MV-4-11 (cell line): ENCODE data around the gene CLEC16A.
"Not testable (repeated sequence)": the region's sequence is repeated elsewhere in the genome, so short reads cannot be mapped to it uniquely, and the experiment has no call there.

Experiments
- DNase-seq: peaks from one replicate; lab custom pipeline; 2025; lab: John Stamatoyannopoulos, UW

Gene CLEC16A

DNA sequence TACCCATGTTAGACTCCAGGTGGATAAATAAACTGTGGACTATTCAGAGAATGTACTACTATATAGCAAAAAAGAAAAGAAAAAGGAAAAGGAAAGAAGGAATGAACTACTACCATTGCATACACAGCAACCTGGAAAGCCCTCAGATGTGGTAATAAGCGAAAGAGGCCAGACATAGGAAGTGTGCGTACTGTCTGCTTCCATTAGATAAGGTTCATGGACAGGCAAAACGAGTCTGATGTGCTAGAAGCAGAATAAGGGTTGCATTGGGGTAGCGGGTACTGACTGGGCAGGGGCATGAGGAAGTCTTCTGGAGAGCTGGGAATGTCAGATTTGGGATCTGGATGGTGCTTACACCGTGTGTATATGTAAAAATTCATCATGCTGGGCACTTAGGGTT lies 21.8 kb downstream of the CLEC16A start:
- no peak for DNase-seq

- not testable (repeated sequence) for DNase-seq
Observed at GRCh38 chr16:10966559-10966958, 22.2 kb downstream of the CLEC16A start.

DNA sequence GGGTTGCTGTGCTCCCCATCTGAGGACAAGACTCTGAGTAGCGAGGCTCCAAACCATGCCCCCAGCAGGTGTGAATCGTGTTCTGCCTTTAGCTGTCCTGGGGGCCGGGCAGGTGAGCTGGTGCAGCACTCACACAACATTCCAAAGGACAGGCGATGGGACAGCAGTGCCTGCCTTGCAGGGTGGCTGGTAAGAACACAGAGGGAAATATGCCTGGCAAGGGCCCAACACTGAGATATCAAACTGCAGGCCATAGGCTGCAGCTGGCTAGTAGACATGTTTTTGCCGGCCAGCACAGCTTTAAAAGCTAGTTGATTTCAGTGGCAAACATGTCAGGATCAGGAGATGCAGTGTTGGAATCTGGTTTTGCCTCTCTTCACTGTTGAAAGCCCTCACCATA lies 23.6 kb downstream of the CLEC16A start:
- no peak for DNase-seq

DNA sequence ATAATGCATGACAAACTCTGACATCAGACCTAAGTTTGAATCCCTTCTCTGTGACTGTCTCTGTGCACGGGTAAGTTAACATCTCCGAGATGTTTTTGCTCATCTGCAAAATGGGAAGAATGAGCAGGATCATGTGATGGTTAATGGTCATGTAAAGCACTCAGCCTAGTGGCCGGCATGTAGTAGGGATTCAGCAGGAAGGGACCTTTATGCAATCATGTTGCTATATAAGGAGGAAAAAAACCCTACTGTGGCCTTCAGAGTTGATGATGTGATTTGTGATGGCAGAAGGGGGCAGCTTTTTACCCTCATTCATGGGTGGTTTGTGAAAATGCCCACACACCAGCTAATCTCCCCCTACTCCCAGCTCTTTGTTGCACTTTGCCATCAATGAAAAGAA lies 24.1 kb downstream of the CLEC16A start:
- DNase-seq = no peak

DNA sequence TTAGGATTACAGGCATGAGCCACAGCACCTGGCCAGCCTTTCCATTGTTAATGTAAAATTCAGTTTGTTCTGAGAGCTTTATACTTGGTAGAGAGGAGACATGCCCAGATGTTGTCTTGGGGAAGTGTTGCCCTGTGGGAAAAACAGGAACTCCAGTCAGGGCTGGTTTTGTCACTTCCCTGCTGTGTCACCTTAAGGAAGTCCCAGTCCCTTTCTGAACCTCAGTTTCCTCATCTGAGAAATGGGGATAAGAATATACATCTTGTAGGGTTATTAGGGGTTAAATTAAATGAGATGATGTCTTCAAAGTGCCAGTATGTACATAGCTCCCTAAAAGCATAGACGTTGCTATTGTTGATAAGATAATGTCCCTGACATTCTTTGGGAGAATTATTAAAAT lies 25.3 kb downstream of the CLEC16A start:
- peak; percentile 50 for DNase-seq

- DNase-seq = no peak
Observed at GRCh38 chr16:10970065-10970464, 25.7 kb downstream of the CLEC16A start.

DNA sequence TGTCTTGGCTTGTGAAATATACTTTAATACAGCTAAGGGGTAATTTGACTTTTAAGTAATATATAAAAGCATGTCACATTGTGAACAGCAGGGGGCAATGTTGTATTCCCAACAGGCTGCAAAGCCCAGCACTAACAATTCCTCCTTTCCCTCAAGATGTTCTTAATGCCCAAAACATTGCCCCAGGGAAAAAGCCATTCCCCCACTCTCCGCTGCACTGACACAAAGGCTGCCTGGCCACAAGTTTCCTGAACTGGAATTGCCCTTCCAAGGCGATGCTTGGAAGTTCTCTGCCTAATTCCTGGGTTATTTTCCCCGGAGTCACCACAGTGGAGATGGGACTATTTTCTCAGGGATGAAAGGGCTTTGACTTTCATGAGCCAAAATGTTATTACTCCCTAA lies 27.2 kb downstream of the CLEC16A start:
- DNase-seq = peak; percentile 43

DNA sequence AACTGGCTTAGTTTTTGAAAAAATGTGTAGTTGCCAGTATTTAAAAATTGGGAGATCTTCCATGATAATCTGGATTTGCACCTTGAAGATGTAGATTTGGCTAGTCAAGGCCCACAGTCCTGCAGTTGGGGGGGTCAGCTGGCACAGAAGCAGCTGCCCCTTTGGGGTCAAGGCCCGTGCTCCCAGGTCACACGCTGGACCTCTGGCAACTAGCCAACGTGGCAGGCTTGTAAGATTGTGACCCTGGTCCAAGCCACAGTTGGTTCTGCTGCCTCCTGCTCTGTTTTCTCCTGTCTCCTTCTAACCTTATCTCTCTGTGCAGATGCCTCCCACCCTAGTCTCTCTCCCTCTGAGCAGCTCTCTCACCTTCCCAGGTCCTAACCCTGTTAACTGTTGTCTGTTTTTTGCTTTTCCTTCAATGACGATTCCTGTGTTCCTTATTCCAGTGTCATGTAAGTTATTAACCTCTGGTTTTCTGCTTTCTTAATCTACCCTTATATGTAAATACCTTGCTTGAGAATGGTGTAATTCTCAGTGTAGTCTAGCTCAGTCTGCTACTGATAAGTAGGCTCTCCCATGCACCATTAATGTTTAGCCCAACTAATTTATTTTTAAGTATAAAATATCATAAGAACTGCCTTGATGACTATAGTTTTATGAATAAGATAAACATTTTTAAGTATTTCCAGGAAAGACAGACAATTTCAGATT lies 27.9 kb downstream of the CLEC16A start:
- DNase-seq = no peak

- DNase-seq = peak; percentile 20
Observed at GRCh38 chr16:10972819-10973464, 28.6 kb downstream of the CLEC16A start.

DNA sequence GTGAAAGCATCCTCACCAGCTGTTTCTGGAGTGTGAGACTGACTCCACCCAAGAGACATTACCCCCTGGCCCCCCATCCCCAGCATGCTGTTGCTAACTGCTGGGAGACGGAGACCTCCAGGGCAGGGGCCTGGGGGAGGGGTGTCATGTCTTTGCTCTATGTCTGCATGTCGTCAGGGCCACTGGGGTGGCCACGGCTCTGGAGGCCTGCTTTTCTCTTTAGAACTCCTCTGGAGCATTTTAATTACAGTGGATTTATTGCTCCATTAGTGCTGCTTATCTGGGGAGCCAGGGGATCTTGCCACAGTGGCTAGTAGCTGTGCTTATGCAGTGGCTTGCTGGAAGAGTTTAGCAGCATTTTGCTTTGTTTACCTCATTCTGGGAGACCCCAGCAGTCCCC lies 32.3 kb downstream of the CLEC16A start:
- no peak for DNase-seq

- DNase-seq = no peak
Observed at GRCh38 chr16:10978124-10978523, 33.8 kb downstream of the CLEC16A start.

DNA sequence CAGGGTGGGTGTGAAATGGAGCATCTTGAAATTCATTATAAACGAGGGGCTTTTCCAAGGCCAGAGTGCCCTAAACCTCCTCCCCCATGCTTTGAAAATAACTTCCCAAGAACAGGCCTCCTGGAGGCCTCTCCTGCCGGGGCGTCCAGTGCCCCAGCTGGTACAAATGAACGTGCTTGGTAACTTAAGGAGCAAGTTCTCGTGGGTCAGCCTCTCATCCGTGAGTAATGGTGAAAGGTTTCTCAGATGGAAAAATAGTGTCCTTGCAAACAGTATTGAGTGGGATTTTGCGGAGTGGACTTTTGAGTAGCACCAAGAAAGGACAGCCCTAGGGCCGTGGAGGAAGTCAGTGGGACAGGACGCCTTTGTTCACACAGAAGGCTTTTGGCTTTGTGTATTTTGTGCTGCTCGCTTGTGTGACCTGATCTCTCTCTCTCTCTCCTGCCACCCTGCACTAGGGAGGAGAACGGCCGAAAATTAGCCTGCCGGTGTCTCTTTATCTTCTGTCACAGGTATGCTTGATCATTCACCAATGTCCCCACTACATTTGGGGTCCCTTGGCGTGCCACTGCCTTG lies 34.6 kb downstream of the CLEC16A start:
- DNase-seq = no peak

- DNase-seq = no peak
Observed at GRCh38 chr16:10979717-10980601, 35.6 kb downstream of the CLEC16A start.

GRCh38 chr16:10980813-10981212 lies 36.4 kb downstream of the CLEC16A start:
- no peak for DNase-seq

- DNase-seq = no peak
Observed at GRCh38 chr16:10981697-10982216, 37.4 kb downstream of the CLEC16A start.

GRCh38 chr16:10982465-10983150 lies 38.2 kb downstream of the CLEC16A start:
- DNase-seq = no peak

GRCh38 chr16:10983159-10983558 lies 38.8 kb downstream of the CLEC16A start:
- no peak for DNase-seq

- DNase-seq = no peak
Observed at GRCh38 chr16:10984509-10984908, 40.1 kb downstream of the CLEC16A start.

DNA sequence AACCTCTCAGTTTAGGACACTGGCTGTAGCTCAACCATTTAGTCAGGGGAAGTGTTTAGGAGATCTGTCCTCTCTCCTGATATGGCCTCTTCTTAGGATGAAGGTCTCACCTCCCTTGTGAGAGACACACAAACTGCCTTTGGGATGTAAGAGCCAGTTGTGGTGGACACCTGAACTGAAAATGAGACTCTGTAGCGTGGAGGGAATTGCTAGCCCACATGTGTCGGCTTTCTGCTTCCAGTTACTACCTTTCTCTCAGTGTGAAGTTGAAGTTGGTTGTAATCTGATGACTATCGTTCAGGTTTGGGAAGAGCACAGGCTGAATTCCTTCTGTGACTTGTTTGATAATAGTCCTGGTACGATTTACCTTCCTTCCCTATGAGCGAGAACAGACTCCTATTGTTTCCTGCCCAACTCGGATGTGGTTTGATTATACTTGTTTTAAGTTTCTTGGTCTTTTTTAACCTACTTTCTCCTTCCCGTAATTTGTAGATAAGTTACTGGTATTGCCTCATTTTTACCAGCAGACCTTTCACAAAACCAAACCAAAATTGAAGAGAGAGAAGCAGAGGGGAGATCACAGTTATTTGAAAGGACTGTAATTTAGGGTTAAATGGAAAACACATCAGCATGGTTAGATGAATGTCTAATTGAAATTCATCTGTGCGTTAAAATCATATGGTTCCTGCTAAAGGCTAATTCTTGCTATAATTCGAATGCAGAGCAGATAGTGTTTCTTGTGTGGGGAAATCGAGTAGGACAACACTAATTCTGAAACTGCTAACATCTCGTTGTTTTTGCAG lies 43.2 kb downstream of the CLEC16A start:
- no peak for DNase-seq

GRCh38 chr16:10988164-10988803 lies 43.9 kb downstream of the CLEC16A start:
- no peak for DNase-seq
